Endodermal cell (in vitro differentiated cells): ENCODE data around the gene ARSK. TPM values are rescaled to one million over a fixed set of nuclear protein-coding genes. Genes with fewer than 3 reads are reported as not detected.

Experiments
- DNase-seq: peaks from one replicate; pipeline ENCODE4 v3.0.0-alpha.2; 2017
- H3K27ac ChIP-seq: 2 replicates; pipeline ENCODE4 v1.5.1; 2013; ENCODE audit warnings: mild to moderate bottlenecking, low read depth, low read length, moderate library complexity
- H3K27me3 ChIP-seq: 2 replicates; pipeline ENCODE4 v1.6.1; 2013; ENCODE audit warnings: mild to moderate bottlenecking, low read length, moderate library complexity; ENCODE audit not compliant: insufficient read depth, control insufficient read depth, poor library complexity, severe bottlenecking
- H3K36me3 ChIP-seq: 2 replicates; pipeline ENCODE4 v1.7.0; 2013; ENCODE audit warnings: mild to moderate bottlenecking, low read length, moderate library complexity; ENCODE audit not compliant: control insufficient read depth, insufficient read depth
- H3K4me1 ChIP-seq: one replicate; pipeline ENCODE4 v1.7.0; 2013; ENCODE audit warnings: low read length; ENCODE audit not compliant: control insufficient read depth, insufficient read depth
- H3K4me3 ChIP-seq: 2 replicates; pipeline ENCODE4 v1.5.1; 2013; ENCODE audit warnings: mild to moderate bottlenecking, low read length, moderate library complexity
- H3K9ac ChIP-seq: 2 replicates; pipeline ENCODE4 v1.6.1; 2013; ENCODE audit warnings: mild to moderate bottlenecking, low read length, moderate library complexity; ENCODE audit not compliant: poor library complexity, severe bottlenecking; ENCODE audit errors: extremely low read depth
- H3K9me3 ChIP-seq: 2 replicates; pipeline ENCODE4 v1.6.1; 2013; ENCODE audit warnings: mild to moderate bottlenecking, low read length, moderate library complexity; ENCODE audit not compliant: control insufficient read depth
- H3K27ac Mint-ChIP-seq: 2 replicates; pipeline ENCODE4 v1.8.0; 2020; ENCODE audit warnings: mixed read lengths
- H3K27me3 Mint-ChIP-seq: 2 replicates; pipeline ENCODE4 v1.8.0; 2021; ENCODE audit warnings: mild to moderate bottlenecking, mixed read lengths; ENCODE audit not compliant: insufficient read depth
- H3K36me3 Mint-ChIP-seq: 2 replicates; pipeline ENCODE4 v1.8.0; 2020; ENCODE audit warnings: low read depth, mixed read lengths
- H3K4me1 Mint-ChIP-seq: 2 replicates; pipeline ENCODE4 v1.8.0; 2020; ENCODE audit warnings: mixed read lengths
- H3K4me3 Mint-ChIP-seq: 2 replicates; pipeline ENCODE4 v1.8.0; 2020; ENCODE audit warnings: mild to moderate bottlenecking, moderate library complexity, mixed read lengths
- H3K9me3 Mint-ChIP-seq: 2 replicates; pipeline ENCODE4 v1.8.0; 2020; ENCODE audit warnings: mild to moderate bottlenecking, mixed read lengths
- WGBS, 2 experiments: methylation state at CpG; one replicate each; pipeline versions ENCODE4 v1.1.5 to v1.1.7; 2013; ENCODE audit warnings: missing lambda C conversion rate in 2 of 2, mixed read lengths in 1 of 2; ENCODE audit not compliant: insufficient coverage in 1 of 2, insufficient read length in 1 of 2; 5-methylcytosine and 5-hydroxymethylcytosine counted together
- long read RNA-seq, 4 experiments: library from polyadenylated mRNA in 2 of 4; library from RNA in 1 of 4; library from capped mRNA in 1 of 4; stranded (forward) in 3 of 4; unstranded in 1 of 4; transcript quantifications; one replicate each; pipeline ENCODE4 v2.0.0, GENCODE V29; 2020 to 2021; ENCODE audit warnings: inconsistent platforms in 1 of 4
- polyA plus RNA-seq, 2 experiments: library from polyadenylated mRNA; stranded (reverse); fragments of 50-300 nt; gene quantifications; one replicate each; pipeline ENCODE4 v1.2.3, GENCODE V29; 2013
- total RNA-seq, 2 donors: library from RNA; stranded (reverse); fragmentation: NEBNext Ultra II Directional in 1 of 2; extraction: Animal tissue kit (Norgen Biotek cat#: 25700) in 1 of 2; gene quantifications; 2 replicates in 1 of 2; 3 replicates in 1 of 2; pipeline ENCODE4 v1.2.1, GENCODE V29; 2021
- TF ChIP-seq, protein P1 (sequence below): fragments of 200-600 bp; sonication (generic); conservative IDR thresholded peaks from 2 replicates; pipeline ENCODE4 v1.5.0; 2021; ENCODE audit warnings: antibody characterized with exemption, mild to moderate bottlenecking

ARSK gene, protein sequence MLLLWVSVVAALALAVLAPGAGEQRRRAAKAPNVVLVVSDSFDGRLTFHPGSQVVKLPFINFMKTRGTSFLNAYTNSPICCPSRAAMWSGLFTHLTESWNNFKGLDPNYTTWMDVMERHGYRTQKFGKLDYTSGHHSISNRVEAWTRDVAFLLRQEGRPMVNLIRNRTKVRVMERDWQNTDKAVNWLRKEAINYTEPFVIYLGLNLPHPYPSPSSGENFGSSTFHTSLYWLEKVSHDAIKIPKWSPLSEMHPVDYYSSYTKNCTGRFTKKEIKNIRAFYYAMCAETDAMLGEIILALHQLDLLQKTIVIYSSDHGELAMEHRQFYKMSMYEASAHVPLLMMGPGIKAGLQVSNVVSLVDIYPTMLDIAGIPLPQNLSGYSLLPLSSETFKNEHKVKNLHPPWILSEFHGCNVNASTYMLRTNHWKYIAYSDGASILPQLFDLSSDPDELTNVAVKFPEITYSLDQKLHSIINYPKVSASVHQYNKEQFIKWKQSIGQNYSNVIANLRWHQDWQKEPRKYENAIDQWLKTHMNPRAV
- 10 to 100 TPM; 11.7 to 13.5 TPM for total RNA-seq
- polyA plus RNA-seq (2013, experiment 1 of 2): 10.9 TPM
- polyA plus RNA-seq (2013, experiment 2 of 2): 11.0 TPM
- long read RNA-seq, experiment 1, partial matches to known transcripts: 0 of 4 reads
- long read RNA-seq, experiment 1, other reads (novel, unspliced or antisense): 1 of 4 reads
- long read RNA-seq, experiment 2, transcript ARSK-201 (8 exons, 3,354 nt): major isoform, 17 of 25 reads
- long read RNA-seq, experiment 2, partial matches to known transcripts: 0 of 25 reads
- long read RNA-seq, experiment 2, other reads (novel, unspliced or antisense): 6 of 25 reads
- long read RNA-seq, experiment 3, transcript ARSK-201 (8 exons, 3,354 nt): major isoform, 34 of 49 reads
- long read RNA-seq, experiment 3, partial matches to known transcripts: 5 of 49 reads
- long read RNA-seq, experiment 3, other reads (novel, unspliced or antisense): 7 of 49 reads
- long read RNA-seq, experiment 4, transcript ARSK-202 (2 exons, 1,088 nt): major isoform, 10 of 17 reads
- long read RNA-seq, experiment 4, partial matches to known transcripts: 3 of 17 reads
- long read RNA-seq, experiment 4, other reads (novel, unspliced or antisense): 2 of 17 reads

DNA sequence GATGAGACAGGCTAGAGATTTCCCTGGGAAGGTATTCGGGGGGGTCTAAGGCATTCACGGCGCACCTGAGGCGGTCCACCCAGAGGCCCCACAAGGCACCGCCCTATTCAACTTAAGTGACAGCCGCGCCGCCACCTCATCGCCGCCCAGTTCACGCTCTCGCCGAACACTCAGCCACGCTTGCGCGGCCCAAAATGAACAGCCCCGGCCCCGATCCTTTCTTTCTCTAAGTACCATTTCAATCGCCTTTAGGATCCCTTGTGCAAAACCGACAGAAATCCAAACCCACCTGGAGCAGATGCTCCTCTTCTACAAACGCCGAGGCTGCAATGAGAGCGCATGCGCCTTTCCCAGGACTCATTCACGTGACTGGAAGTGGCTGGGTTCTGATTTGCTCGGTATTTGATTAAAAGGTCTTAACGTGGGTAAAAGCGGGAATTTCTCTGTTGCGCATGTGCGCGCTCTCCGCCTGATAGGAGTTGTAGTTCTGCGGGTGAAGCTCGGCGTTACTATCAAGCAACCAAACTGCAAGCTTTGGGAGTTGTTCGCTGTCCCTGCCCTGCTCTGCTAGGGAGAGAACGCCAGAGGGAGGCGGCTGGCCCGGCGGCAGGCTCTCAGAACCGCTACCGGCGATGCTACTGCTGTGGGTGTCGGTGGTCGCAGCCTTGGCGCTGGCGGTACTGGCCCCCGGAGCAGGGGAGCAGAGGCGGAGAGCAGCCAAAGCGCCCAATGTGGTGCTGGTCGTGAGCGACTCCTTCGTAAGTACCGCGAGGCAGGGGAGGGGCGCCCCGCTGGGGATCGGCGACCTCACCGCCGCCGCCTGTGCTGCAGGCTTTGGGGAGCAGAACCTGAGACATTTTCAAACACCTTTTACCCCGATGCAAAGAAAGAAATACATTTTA is at the start of gene ARSK, which contains the start of gene SKIC3:
ARSK (plus strand) TSS at position 455 of the 902 bp plus-strand sequence; CDS start at position 633, 178 bp downstream.
SKIC3 (minus strand) TSS at position 331 of the 902 bp plus-strand sequence. CDS start 7,827 bp downstream, outside the sequence.
- DNase-seq: peak; percentile 97
- Histone ChIP-seq H3K9me3 (no peaks in the 10 kb centered on the region), H3K4me1 (no peaks in the 10 kb centered on the region), H3K4me3 (peak within 1 kb of the TSS; percentile 99), H3K27me3 (no peaks in the 10 kb centered on the region), H3K9ac (peak within 1 kb of the TSS; percentile 77), H3K36me3 (peaks cover 15% of the 10 kb centered on the region), H3K27ac (peak within 1 kb of the TSS; percentile 77)
- Mint-ChIP-seq H3K9me3 (peaks cover 2% of the 10 kb centered on the region), H3K4me1 (peaks cover 26% of the 10 kb centered on the region), H3K27ac (peak within 1 kb of the TSS; percentile 92), H3K27me3 (no peaks in the 10 kb centered on the region), H3K36me3 (peaks cover 15% of the 10 kb centered on the region), H3K4me3 (peak within 1 kb of the TSS; percentile 80)
- TF ChIP-seq, protein P1, sequence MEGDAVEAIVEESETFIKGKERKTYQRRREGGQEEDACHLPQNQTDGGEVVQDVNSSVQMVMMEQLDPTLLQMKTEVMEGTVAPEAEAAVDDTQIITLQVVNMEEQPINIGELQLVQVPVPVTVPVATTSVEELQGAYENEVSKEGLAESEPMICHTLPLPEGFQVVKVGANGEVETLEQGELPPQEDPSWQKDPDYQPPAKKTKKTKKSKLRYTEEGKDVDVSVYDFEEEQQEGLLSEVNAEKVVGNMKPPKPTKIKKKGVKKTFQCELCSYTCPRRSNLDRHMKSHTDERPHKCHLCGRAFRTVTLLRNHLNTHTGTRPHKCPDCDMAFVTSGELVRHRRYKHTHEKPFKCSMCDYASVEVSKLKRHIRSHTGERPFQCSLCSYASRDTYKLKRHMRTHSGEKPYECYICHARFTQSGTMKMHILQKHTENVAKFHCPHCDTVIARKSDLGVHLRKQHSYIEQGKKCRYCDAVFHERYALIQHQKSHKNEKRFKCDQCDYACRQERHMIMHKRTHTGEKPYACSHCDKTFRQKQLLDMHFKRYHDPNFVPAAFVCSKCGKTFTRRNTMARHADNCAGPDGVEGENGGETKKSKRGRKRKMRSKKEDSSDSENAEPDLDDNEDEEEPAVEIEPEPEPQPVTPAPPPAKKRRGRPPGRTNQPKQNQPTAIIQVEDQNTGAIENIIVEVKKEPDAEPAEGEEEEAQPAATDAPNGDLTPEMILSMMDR: peak; percentile 62
- 0% methylated on average over 18 to 63 of the region's 63 CpGs for WGBS, 2 experiments

DNA sequence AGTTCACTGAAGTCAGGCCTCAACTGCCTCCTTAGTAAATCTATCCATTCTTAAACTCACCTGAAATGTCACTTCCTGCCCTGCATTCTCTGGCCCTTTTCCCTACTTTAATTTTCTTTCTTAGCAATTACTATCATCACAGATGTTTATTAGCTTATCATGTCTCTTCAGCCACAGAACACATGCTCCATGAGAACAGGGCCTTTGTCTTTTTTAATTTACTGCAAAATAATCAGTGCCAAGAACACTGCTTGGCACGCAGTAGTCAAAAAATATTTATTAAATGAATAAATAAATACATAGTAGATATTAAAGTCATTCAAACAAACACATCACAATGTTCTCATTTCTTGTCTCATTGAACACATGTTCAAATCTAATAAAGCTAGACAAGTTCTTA is 46.4 kb upstream of the ARSK start:
- Histone ChIP-seq H3K9me3 (no peaks in the 10 kb centered on the region), H3K4me1 (no peaks in the 10 kb centered on the region)
- H3K9me3 Mint-ChIP-seq: no peaks in the 10 kb centered on the region

More for the DNA sequence above, 46.4 kb upstream of the ARSK start:
- H3K4me1 Mint-ChIP-seq: peaks cover 13% of the 10 kb centered on the region
- H3K36me3 ChIP-seq: peaks cover 69% of the 10 kb centered on the region
- H3K4me3 ChIP-seq: no peak overlapping the region
- no peak overlapping the region for H3K9ac ChIP-seq
- H3K27ac Mint-ChIP-seq: peak overlapping the region; percentile 3
- H3K27me3 Mint-ChIP-seq: no peaks in the 10 kb centered on the region
- no peaks in the 10 kb centered on the region for H3K27me3 ChIP-seq
- H3K36me3 Mint-ChIP-seq: peaks cover 50% of the 10 kb centered on the region
- no CpG with 5 or more reads among the region's 1 CpG for WGBS, 2 experiments
- TF ChIP-seq, protein P1: no peak
- DNase-seq: no peak
- no peak overlapping the region for H3K4me3 Mint-ChIP-seq
- H3K27ac ChIP-seq: no peak overlapping the region
